Osteocyte (in vitro differentiated cells): ENCODE results near the gene CHMP1A. TPM values are rescaled to one million over a fixed set of nuclear protein-coding genes. Genes with fewer than 3 reads are reported as not detected.

Experiments
- DNase-seq: peaks from one replicate; pipeline ENCODE4 v3.0.0; 2021; ENCODE audit warnings: mixed read lengths; ENCODE audit not compliant: unreplicated experiment; ENCODE audit errors: extremely low spot score
- H3K27ac Mint-ChIP-seq: one replicate; pipeline ENCODE4 v1.8.0; 2021; ENCODE audit warnings: mild to moderate bottlenecking, mixed read lengths; ENCODE audit not compliant: unreplicated experiment
- H3K27me3 Mint-ChIP-seq: one replicate; pipeline ENCODE4 v1.8.0; 2021; ENCODE audit warnings: mixed read lengths; ENCODE audit not compliant: unreplicated experiment
- H3K36me3 Mint-ChIP-seq: one replicate; pipeline ENCODE4 v1.8.0; 2021; ENCODE audit warnings: mixed read lengths; ENCODE audit not compliant: unreplicated experiment
- H3K4me1 Mint-ChIP-seq: one replicate; pipeline ENCODE4 v1.8.0; 2021; ENCODE audit warnings: mixed read lengths; ENCODE audit not compliant: unreplicated experiment
- H3K4me3 Mint-ChIP-seq: one replicate; pipeline ENCODE4 v1.8.0; 2021; ENCODE audit warnings: mild to moderate bottlenecking, moderate library complexity, mixed read lengths; ENCODE audit not compliant: unreplicated experiment
- H3K9me3 Mint-ChIP-seq: one replicate; pipeline ENCODE4 v1.8.0; 2021; ENCODE audit warnings: mixed read lengths; ENCODE audit not compliant: unreplicated experiment
- total RNA-seq: library from RNA; stranded (reverse); gene quantifications from 2 replicates; pipeline ENCODE4 v1.2.1, GENCODE V29; 2021
- TF ChIP-seq, protein P1 (sequence below): fragments of 200-600 bp; sonication (generic); IDR thresholded peaks from 2 replicates; pipeline ENCODE4 v1.5.0; 2021; ENCODE audit warnings: antibody characterized with exemption, mild to moderate bottlenecking, moderate library complexity

The CHMP1A gene
- total RNA-seq, 1 donor from 2014 or later: 92.5 TPM

DNA sequence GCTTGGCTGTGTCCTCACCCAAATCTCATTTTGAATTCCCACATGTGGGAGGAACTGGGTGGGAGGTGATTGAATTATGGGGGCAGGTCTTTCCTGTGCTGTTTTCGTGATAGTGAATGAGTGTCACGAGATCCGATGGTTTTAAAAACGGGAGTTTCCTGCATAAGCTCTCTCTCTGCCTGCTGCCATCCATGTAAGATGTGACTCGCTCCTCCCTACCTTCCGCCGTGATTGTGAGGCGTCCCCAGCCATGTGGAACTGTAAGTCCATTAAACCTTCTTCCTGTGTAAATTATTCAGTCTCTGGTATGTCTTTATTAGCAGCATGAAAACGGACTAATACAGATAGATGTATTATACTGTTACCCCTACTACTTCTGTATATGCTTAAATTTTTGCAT, 3.7 kb upstream of the CHMP1A start:
- Mint-ChIP-seq H3K4me3 (no peak overlapping the region), H3K4me1 (peaks cover 17% of the 10 kb centered on the region), H3K27me3 (no peaks in the 10 kb centered on the region), H3K9me3 (no peaks in the 10 kb centered on the region), H3K27ac (no peak overlapping the region), H3K36me3 (peaks cover 19% of the 10 kb centered on the region)
- TF ChIP-seq, protein P1, sequence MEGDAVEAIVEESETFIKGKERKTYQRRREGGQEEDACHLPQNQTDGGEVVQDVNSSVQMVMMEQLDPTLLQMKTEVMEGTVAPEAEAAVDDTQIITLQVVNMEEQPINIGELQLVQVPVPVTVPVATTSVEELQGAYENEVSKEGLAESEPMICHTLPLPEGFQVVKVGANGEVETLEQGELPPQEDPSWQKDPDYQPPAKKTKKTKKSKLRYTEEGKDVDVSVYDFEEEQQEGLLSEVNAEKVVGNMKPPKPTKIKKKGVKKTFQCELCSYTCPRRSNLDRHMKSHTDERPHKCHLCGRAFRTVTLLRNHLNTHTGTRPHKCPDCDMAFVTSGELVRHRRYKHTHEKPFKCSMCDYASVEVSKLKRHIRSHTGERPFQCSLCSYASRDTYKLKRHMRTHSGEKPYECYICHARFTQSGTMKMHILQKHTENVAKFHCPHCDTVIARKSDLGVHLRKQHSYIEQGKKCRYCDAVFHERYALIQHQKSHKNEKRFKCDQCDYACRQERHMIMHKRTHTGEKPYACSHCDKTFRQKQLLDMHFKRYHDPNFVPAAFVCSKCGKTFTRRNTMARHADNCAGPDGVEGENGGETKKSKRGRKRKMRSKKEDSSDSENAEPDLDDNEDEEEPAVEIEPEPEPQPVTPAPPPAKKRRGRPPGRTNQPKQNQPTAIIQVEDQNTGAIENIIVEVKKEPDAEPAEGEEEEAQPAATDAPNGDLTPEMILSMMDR: no peak
- no peak for DNase-seq

DNA sequence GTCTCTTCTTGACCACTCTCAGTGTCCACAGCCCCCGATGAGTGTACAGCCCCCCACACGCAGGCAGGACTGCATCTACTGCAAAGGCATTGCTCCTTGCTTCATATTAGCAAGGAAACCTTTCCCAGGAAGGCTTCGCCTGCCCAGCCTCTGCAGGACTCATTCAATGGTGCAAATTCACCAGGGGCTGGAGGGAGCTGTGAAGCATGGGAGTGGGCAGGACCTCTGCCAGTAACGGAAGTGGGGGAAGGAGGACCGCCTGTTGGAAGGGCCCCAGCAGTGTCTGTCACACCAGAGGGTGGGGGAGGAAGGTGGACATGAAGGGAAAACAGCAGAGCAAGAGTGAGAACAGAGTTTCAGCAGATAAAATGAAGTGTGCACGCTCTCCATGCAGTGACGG, 2.6 kb upstream of the CHMP1A start:
- Mint-ChIP-seq H3K27me3 (no peaks in the 10 kb centered on the region), H3K27ac (no peak overlapping the region), H3K9me3 (no peaks in the 10 kb centered on the region), H3K36me3 (peaks cover 15% of the 10 kb centered on the region), H3K4me1 (peaks cover 25% of the 10 kb centered on the region), H3K4me3 (no peak overlapping the region)
- TF ChIP-seq, protein P1: no peak
- no peak for DNase-seq

DNA sequence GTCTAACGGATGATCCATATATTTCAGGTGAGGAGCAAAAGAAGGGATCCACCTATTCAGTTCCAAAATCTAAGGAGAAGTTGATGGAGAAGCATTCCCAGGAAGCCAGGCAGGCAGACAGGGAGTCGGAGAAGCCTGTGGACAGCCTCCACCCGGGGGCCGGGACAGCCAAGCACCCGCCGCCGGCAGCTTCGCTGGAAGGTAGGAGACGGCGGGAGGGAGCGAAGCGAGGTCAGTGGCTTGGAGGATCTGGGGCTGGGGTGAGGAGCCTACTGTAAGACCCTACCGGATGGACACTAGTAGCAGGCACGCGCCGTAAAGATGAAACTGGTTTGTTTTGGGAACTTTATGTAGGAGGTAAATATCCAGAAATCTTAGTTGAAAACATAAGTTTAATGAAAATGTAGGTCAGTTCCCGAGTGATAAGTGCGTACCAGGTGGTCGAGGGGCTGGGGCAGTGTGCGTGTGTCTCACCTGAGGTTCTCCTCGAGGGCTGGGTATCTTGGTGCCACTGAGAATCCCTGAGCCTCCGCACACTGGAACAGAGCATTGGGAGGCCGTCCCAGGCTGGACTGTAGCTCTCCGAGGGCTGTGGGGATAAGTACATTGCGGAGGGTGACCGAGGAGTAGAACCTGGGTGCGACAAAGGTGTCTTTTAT, 842 bp upstream of the CHMP1A start:
- H3K27ac Mint-ChIP-seq: peak overlapping the region; percentile 86
- peaks cover 11% of the 10 kb centered on the region for H3K36me3 Mint-ChIP-seq

DNA sequence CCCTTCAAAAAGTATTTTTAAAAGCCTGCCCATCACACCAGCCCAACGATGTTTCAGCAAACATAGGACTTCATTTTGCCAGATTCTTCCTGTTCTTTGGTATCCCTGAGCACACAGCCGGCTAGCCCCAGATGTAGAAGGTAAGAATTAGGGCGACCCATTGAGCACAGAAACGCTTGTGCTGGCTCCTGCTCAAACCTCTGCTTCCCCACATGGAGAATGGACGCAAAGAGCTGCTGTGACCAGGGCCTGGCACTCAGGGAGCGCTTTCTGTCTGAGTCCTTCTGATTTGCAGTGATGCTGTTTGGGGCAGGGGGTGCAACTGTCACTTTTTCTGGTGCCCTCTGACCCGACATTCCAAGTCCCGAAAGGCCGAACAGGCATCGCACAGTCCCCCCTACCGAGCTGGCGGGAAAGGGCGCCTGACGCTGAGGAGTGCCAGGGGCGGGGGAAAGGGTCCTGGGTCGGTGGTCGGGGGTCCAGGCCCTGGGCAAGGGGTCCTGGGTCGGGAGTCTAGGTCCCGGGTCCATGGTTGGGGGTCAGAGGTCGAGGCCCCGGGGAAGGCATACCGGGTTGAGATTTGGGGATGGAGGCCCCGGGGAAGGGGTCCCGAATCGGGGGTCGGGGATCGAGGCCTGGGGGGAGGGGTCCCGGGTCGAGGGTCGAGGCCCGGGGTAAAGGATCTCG, 930 bp downstream of the CHMP1A start:
- TF ChIP-seq, protein P1: no peak
- Mint-ChIP-seq H3K4me1 (peaks cover 28% of the 10 kb centered on the region), H3K9me3 (no peaks in the 10 kb centered on the region), H3K36me3 (peaks cover 8% of the 10 kb centered on the region), H3K4me3 (peak overlapping the region; percentile 86), H3K27me3 (no peaks in the 10 kb centered on the region), H3K27ac (peak overlapping the region; percentile 65)
- no peak for DNase-seq

More for the DNA sequence above, 842 bp upstream of the CHMP1A start:
- no peak for DNase-seq
- Mint-ChIP-seq H3K4me1 (peaks cover 28% of the 10 kb centered on the region), H3K4me3 (peak overlapping the region; percentile 86), H3K9me3 (no peaks in the 10 kb centered on the region), H3K27me3 (no peaks in the 10 kb centered on the region)
- TF ChIP-seq, protein P1: no peak

DNA sequence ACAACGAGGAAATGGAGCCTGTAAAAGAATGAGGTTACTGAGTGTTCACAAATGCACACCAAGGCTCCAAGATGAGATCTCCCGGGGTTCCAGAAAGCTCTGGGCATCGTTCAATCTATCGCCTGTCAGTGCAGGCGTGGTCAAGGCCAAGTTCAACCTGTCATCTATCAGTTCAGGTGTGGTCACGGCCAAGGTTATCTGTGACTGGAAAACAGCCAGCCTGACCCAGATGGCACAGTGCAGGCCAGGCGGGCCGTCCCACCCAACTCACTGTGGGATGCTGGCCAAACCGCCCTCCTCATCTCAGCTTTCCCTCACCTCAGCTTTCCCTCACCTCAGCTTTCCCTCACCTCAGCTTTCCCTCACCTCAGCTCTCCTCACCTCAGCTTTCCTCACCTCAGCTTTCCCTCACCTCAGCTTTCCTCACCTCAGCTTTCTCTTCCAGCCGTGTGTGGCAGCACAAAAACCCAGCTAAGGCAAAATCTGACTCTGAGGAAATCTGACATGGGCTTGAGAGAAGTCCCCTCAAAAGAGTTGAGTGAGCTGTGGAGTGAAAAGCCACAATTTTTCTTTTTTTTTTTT, 2.4 kb downstream of the CHMP1A start:
- Mint-ChIP-seq H3K4me3 (peak overlapping the region; percentile 76), H3K9me3 (no peaks in the 10 kb centered on the region), H3K4me1 (peaks cover 28% of the 10 kb centered on the region), H3K27me3 (no peaks in the 10 kb centered on the region), H3K27ac (no peak overlapping the region), H3K36me3 (peaks cover 1% of the 10 kb centered on the region)
- no peak for DNase-seq
- TF ChIP-seq, protein P1: no peak
